ENCODE data around the gene CYP3A7. TPM values are rescaled to one million over a fixed set of nuclear protein-coding genes. Genes with fewer than 3 reads are reported as not detected.

CYP3A7 gene
- polyA plus RNA-seq, 1 donor (not counting 4 experiments of a cell fraction or from before 2014, with no cell fraction given), result not detected

DNA sequence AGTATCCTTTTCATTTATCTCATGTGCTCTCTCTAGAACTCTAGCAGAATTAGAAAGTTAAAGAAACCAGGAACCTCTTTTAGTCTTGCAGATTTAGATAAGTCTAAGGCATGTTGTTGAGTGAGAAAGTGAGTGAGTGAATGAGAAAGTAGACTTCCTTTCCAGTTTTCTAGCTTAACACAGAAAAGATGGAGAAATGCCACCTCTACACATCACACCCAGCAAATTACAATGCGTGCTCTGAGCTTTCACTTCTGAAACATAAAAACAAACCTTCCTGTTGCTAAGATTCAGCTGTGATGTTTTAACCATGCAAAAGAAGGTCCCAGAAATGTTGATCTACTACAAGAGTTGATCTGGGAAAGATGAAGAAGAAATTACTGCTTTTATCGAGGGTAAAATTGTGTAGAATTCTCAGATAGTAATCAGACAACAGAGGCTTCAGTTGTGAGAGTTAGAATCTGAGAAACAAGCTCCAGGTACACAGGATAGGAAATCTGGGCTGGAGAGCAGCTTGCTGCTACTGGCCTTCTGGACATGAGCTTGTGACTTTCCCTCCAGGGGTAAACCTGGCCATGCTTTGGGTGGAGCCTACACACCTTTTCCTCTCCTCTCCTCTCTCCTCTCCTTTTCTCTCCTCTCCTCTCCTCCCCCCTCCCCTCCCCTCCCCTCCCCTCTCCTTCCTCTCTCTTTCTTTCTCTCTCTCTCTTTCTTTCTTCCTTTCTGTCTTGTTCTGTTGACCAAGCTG is 59.8 kb downstream of the CYP3A7 start:
- H2AFZ ChIP-seq (ENCODE audit: control insufficient read depth, low read length), result no peak overlapping the region
- dilution Hi-C loops (cut with MboI; ENCODE audit: extremely low pct_ligation_motif_present, low sequenced_read_pairs), result no loop called here
- no peaks in the 10 kb centered on the region for H3K9me1 ChIP-seq (ENCODE audit: control insufficient read depth, extremely low read depth, insufficient read depth, low read length)
- H3K4me3 ChIP-seq (ENCODE audit: control insufficient read depth in 2 of 3, extremely low read depth in 1 of 3, insufficient read depth in 2 of 3, low read depth in 1 of 3, low read length in 3 of 3), result no peak overlapping the region
- H3K4me2 ChIP-seq (ENCODE audit: control insufficient read depth, extremely low read depth, insufficient read depth, low read depth, low read length), result no peak overlapping the region
- no peak for FAIRE-seq
- H4K20me1 ChIP-seq (ENCODE audit: control insufficient read depth, extremely low read depth, insufficient read depth, low read length), result no peaks in the 10 kb centered on the region
- DNase-seq (ENCODE audit: low read depth, low spot score), result no peak
- H3K36me3 ChIP-seq (ENCODE audit: control insufficient read depth in 2 of 2, extremely low read depth in 1 of 2, insufficient read depth in 2 of 2, low read length in 2 of 2), result peaks cover 0 to 3% of the 10 kb centered on the region in 2 experiments
- H3K27me3 ChIP-seq (ENCODE audit: control insufficient read depth, extremely low read depth, insufficient read depth, low read length), result no peaks in the 10 kb centered on the region
- H3K9me3 ChIP-seq (ENCODE audit: control insufficient read depth, low read depth, low read length), result no peaks in the 10 kb centered on the region
- H3K9ac ChIP-seq (ENCODE audit: control insufficient read depth, extremely low read depth, insufficient read depth, low read length), result no peak overlapping the region
- no peaks in the 10 kb centered on the region for H3K79me2 ChIP-seq (ENCODE audit: control insufficient read depth, insufficient read depth, low read length)
- no peak overlapping the region for H3K27ac ChIP-seq (ENCODE audit: control insufficient read depth, insufficient read depth, low read length)
- TF ChIP-seq, protein P1, sequence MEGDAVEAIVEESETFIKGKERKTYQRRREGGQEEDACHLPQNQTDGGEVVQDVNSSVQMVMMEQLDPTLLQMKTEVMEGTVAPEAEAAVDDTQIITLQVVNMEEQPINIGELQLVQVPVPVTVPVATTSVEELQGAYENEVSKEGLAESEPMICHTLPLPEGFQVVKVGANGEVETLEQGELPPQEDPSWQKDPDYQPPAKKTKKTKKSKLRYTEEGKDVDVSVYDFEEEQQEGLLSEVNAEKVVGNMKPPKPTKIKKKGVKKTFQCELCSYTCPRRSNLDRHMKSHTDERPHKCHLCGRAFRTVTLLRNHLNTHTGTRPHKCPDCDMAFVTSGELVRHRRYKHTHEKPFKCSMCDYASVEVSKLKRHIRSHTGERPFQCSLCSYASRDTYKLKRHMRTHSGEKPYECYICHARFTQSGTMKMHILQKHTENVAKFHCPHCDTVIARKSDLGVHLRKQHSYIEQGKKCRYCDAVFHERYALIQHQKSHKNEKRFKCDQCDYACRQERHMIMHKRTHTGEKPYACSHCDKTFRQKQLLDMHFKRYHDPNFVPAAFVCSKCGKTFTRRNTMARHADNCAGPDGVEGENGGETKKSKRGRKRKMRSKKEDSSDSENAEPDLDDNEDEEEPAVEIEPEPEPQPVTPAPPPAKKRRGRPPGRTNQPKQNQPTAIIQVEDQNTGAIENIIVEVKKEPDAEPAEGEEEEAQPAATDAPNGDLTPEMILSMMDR (optimal IDR thresholded peaks at IDR 0.05 in 1 of 3, IDR thresholded peaks at IDR 0.05 in 1 of 3, conservative IDR thresholded peaks at IDR 0.05 in 1 of 3; ENCODE audit: extremely low read depth in 1 of 3, insufficient read depth in 2 of 3, low read length in 3 of 3), result no peak
- no peak for TF ChIP-seq EZH2 (IDR thresholded peaks at IDR 0.05; ENCODE audit: low read length)
- peaks cover 10% of the 10 kb centered on the region for H3K4me1 ChIP-seq (ENCODE audit: control insufficient read depth, extremely low read depth, insufficient read depth, low read length)

GRCh38 chr7:99672573-99672972 is 62.4 kb downstream of the CYP3A7 start:
- FAIRE-seq, result no peak
- no peaks in the 10 kb centered on the region for H3K9me3 ChIP-seq (ENCODE audit: control insufficient read depth, low read depth, low read length)
- no peaks in the 10 kb centered on the region for H3K4me1 ChIP-seq (ENCODE audit: control insufficient read depth, extremely low read depth, insufficient read depth, low read length)
- H3K27me3 ChIP-seq (ENCODE audit: control insufficient read depth, extremely low read depth, insufficient read depth, low read length), result no peaks in the 10 kb centered on the region
- TF ChIP-seq EZH2 (IDR thresholded peaks at IDR 0.05; ENCODE audit: low read length), result no peak
- TF ChIP-seq, protein P1 (optimal IDR thresholded peaks at IDR 0.05 in 1 of 3, IDR thresholded peaks at IDR 0.05 in 1 of 3, conservative IDR thresholded peaks at IDR 0.05 in 1 of 3; ENCODE audit: extremely low read depth in 1 of 3, insufficient read depth in 2 of 3, low read length in 3 of 3), result no peak
- peaks cover 0 to 3% of the 10 kb centered on the region in 2 experiments for H3K36me3 ChIP-seq (ENCODE audit: control insufficient read depth in 2 of 2, extremely low read depth in 1 of 2, insufficient read depth in 2 of 2, low read length in 2 of 2)
- no peak overlapping the region for H3K27ac ChIP-seq (ENCODE audit: control insufficient read depth, insufficient read depth, low read length)
- H3K4me3 ChIP-seq (ENCODE audit: control insufficient read depth in 2 of 3, extremely low read depth in 1 of 3, insufficient read depth in 2 of 3, low read depth in 1 of 3, low read length in 3 of 3), result no peak overlapping the region
- no peak for DNase-seq (ENCODE audit: low read depth, low spot score)
- no peak overlapping the region for H2AFZ ChIP-seq (ENCODE audit: control insufficient read depth, low read length)
- no peaks in the 10 kb centered on the region for H3K9me1 ChIP-seq (ENCODE audit: control insufficient read depth, extremely low read depth, insufficient read depth, low read length)
- no peak overlapping the region for H3K4me2 ChIP-seq (ENCODE audit: control insufficient read depth, extremely low read depth, insufficient read depth, low read depth, low read length)
- no peaks in the 10 kb centered on the region for H4K20me1 ChIP-seq (ENCODE audit: control insufficient read depth, extremely low read depth, insufficient read depth, low read length)
- dilution Hi-C loops (cut with MboI; ENCODE audit: extremely low pct_ligation_motif_present, low sequenced_read_pairs), result no loop called here
- no peaks in the 10 kb centered on the region for H3K79me2 ChIP-seq (ENCODE audit: control insufficient read depth, insufficient read depth, low read length)
- H3K9ac ChIP-seq (ENCODE audit: control insufficient read depth, extremely low read depth, insufficient read depth, low read length), result no peak overlapping the region

Data from keratinocyte (primary cell).